Ovary (tissue), 9 donors: ENCODE data around the gene CFAP54. TPM values are rescaled to one million over a fixed set of nuclear protein-coding genes. Genes with fewer than 3 reads are reported as not detected.
A peak's percentile ranks its signal among the peaks of the same experiment; 100 is the strongest.
"Not testable (repeated sequence)": the region's sequence is repeated elsewhere in the genome, so short reads cannot be mapped to it uniquely, and the experiment has no call there.

ENCODE experiments used
- DNase-seq, 5 donors: peaks; one replicate each; pipeline ENCODE4 v3.0.0-alpha.2; 2019 to 2020
- H3K27ac ChIP-seq, 2 donors: fragments of 200-600 bp; one replicate each; pipeline versions ENCODE4 v1.5.1 to v1.8.0; 2019 to 2022
- H3K27me3 ChIP-seq: fragments of 200-600 bp; one replicate; pipeline ENCODE4 v1.8.0; 2022
- H3K36me3 ChIP-seq: fragments of 200-600 bp; sonication (generic); one replicate; pipeline ENCODE4 v1.5.1; 2019
- H3K4me1 ChIP-seq: one replicate; pipeline ENCODE4 v1.8.1; 2013; ENCODE audit warnings: mild to moderate bottlenecking, moderate library complexity; ENCODE audit not compliant: insufficient read depth
- H3K4me3 ChIP-seq: fragments of 200-600 bp; sonication (generic); one replicate; pipeline ENCODE4 v1.5.1; 2017
- H3K9me3 ChIP-seq, 2 donors: fragments of 200-600 bp in 1 of 2; sonication (generic) in 1 of 2; one replicate each; pipeline versions ENCODE4 v1.5.1 to v1.8.1; 2013 to 2019; ENCODE audit warnings: mild to moderate bottlenecking in 1 of 2, moderate library complexity in 1 of 2
- EP300 ChIP-seq: sonication (generic); formaldehyde crosslinking; IDR thresholded peaks from one replicate; pipeline ENCODE4 v1.6.1; 2017; ENCODE audit warnings: antibody characterized with exemption
- POLR2A ChIP-seq: fragments of 450-650 bp; IDR thresholded peaks from one replicate; pipeline ENCODE4 v1.6.1; 2017; ENCODE audit warnings: antibody characterized with exemption, mild to moderate bottlenecking, moderate library complexity
- WGBS, 3 donors: extraction: QIAGEN DNeasy Blood & Tissue Kit in 1 of 3; methylation state at CpG; one replicate each; pipeline versions ENCODE4 v1.1.5 to v1.1.7; 2013 to 2017; 5-methylcytosine and 5-hydroxymethylcytosine counted together
- intact Hi-C, 4 donors: fragments of 100-400 bp; cut with DNase I; formaldehyde crosslinking; loops; one replicate each; pipeline versions ENCODE4 v1.11.0 to v1.15.1; 2022 to 2023
- polyA plus RNA-seq, 2 donors: library from polyadenylated mRNA; stranded (reverse); fragments of 200-250 nt in 1 of 2; fragments of 350-450 nt in 1 of 2; fragmentation: Illumina TruSeq in 1 of 2; extraction: RNeasy Lipid Tissue Mini Kit (QIAGEN cat#74804) in 1 of 2; gene quantifications; one replicate each; pipeline ENCODE4 v1.2.3, GENCODE V29; 2013 to 2014
- total RNA-seq, 7 donors: library from RNA; depleted of rRNA in 2 of 7; stranded (reverse); fragments of >200 nt in 2 of 7; fragmentation: NEBNext Ultra II Directional in 3 of 7; extraction: Animal tissue kit (Norgen Biotek cat#: 25700) in 3 of 7; gene quantifications; one replicate each; pipeline versions ENCODE4 v1.1.0 to v1.2.4, GENCODE V29; 2016 to 2023
- TF ChIP-seq, protein P1 (sequence below), 3 donors: fragments of 450-650 bp in 2 of 3; fragments of 200-600 bp in 1 of 3; IDR thresholded peaks; one replicate each; pipeline versions ENCODE4 v1.5.1 to v1.8.0; 2016 to 2022; ENCODE audit warnings: antibody characterized with exemption in 3 of 3, mild to moderate bottlenecking in 1 of 3
- donor health status: DM: no; HTN: no; CAD: no; lungs with moderate emphysema.
- donor health status: DM: no; HTN: no; CAD: no.
- donor health status: Bipolar disorder and iron deficiency.
- donor health status: DM: yes; HTN: yes; CAD: no.
- donor health status: DM: no; HTN: no; CAD: no.
- donor health status: DM: yes; HTN: yes; CAD: no.

CFAP54 gene
- total and polyA plus RNA-seq, 9 donors: 0.15 to 29.8 (median 1.7) TPM

- no peaks in the 10 kb centered on the region for H3K4me1 ChIP-seq
- DNase-seq: no peak
- no peaks in the 10 kb centered on the region for H3K27me3 ChIP-seq
- WGBS, 3 donors: 1 to 2% (median 1%) methylated on average over 3 of the region's 3 CpGs
- H3K27ac ChIP-seq: no peak overlapping the region
- H3K36me3 ChIP-seq: no peaks in the 10 kb centered on the region
- H3K4me3 ChIP-seq: no peak overlapping the region
- TF ChIP-seq, protein P1, sequence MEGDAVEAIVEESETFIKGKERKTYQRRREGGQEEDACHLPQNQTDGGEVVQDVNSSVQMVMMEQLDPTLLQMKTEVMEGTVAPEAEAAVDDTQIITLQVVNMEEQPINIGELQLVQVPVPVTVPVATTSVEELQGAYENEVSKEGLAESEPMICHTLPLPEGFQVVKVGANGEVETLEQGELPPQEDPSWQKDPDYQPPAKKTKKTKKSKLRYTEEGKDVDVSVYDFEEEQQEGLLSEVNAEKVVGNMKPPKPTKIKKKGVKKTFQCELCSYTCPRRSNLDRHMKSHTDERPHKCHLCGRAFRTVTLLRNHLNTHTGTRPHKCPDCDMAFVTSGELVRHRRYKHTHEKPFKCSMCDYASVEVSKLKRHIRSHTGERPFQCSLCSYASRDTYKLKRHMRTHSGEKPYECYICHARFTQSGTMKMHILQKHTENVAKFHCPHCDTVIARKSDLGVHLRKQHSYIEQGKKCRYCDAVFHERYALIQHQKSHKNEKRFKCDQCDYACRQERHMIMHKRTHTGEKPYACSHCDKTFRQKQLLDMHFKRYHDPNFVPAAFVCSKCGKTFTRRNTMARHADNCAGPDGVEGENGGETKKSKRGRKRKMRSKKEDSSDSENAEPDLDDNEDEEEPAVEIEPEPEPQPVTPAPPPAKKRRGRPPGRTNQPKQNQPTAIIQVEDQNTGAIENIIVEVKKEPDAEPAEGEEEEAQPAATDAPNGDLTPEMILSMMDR (IDR thresholded peaks at IDR 0.05): peak in 2 of 3 donors; percentile 34 to 42
- TF ChIP-seq EP300 (no peak), POLR2A (no peak)
- H3K9me3 ChIP-seq: no peaks in the 10 kb centered on the region
- intact Hi-C loops: loop anchor here in 2 of 4 donors (10.0 kb wide), 1 partner anchor 736 kb away; no protein-coding TSS in a partner anchor
Measured at GRCh38 chr12:96578526-96579125, 89.2 kb downstream of the CFAP54 start.

DNA sequence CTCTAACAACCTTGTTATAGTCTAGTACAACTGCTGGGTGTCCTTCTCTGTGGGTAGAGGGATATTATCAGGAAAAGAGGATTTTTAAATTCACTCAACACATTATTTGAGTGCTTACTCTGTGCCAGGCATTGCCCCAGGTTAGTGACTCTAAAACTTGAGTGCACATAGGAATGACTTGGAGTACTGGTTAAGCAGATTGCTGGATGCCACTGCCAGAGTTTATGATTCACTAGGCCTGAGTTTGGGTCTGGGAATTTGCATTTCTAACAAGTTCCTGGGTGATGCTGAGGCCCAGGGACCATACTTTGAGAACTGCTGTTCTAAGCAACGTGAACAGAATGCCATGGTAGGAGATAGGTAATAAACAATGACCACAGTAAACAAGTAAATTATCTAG, 96.6 kb downstream of the CFAP54 start:
- H3K27me3 ChIP-seq: no peaks in the 10 kb centered on the region
- TF ChIP-seq, protein P1 (IDR thresholded peaks at IDR 0.05): no peak
- TF ChIP-seq EP300 (no peak), POLR2A (no peak)
- intact Hi-C loops: no loop called here
- no peak overlapping the region for H3K4me3 ChIP-seq
- H3K4me1 ChIP-seq: no peaks in the 10 kb centered on the region
- H3K36me3 ChIP-seq: no peaks in the 10 kb centered on the region
- 87 to 95% (median 89%) methylated on average over 1 of the region's 1 CpG for WGBS, 3 donors
- no peaks in the 10 kb centered on the region for H3K9me3 ChIP-seq
- no peak for DNase-seq
- no peak overlapping the region for H3K27ac ChIP-seq

GRCh38 chr12:96587691-96588090, 98.3 kb downstream of the CFAP54 start:
- WGBS, 3 donors: 52 to 71% (median 64%) methylated on average over 2 of the region's 2 CpGs

DNA sequence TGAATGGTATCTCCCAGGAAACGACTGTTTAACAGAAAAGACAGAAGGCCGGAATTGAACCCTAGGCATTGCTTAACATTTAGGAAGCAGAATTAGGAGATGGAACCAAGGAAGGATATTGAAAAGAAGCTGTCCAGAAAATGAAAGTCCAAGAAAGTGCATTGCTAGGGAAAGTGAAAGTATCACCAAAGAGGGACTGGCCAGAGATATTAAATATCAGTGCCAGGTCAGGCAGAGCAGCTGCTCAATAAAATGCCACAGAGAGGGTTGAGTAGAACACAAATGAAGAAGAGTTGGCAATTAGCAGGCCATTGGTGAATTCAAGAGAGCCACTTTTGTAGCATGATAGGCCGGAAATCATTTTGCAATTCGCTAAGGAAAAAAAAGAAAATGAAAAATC, 101.6 kb downstream of the CFAP54 start:
- H3K4me3 ChIP-seq: no peak overlapping the region
- H3K36me3 ChIP-seq: no peaks in the 10 kb centered on the region
- DNase-seq: no peak
- H3K4me1 ChIP-seq: no peaks in the 10 kb centered on the region
- intact Hi-C loops: no loop called here
- no peaks in the 10 kb centered on the region for H3K27me3 ChIP-seq
- no peak overlapping the region for H3K27ac ChIP-seq
- no peaks in the 10 kb centered on the region for H3K9me3 ChIP-seq
- TF ChIP-seq POLR2A: no peak
- no peak for TF ChIP-seq EP300
- TF ChIP-seq, protein P1 (IDR thresholded peaks at IDR 0.05): no peak
- 65 to 81% (median 69%) methylated on average over 4 of the region's 4 CpGs for WGBS, 3 donors

More at GRCh38 chr12:96587691-96588090, 98.3 kb downstream of the CFAP54 start:
- intact Hi-C loops: no loop called here
- H3K27ac ChIP-seq: no peak overlapping the region
- H3K9me3 ChIP-seq: no peaks in the 10 kb centered on the region
- H3K4me3 ChIP-seq: no peak overlapping the region
- no peaks in the 10 kb centered on the region for H3K27me3 ChIP-seq
- no peaks in the 10 kb centered on the region for H3K36me3 ChIP-seq
- no peaks in the 10 kb centered on the region for H3K4me1 ChIP-seq
- DNase-seq: no peak
- TF ChIP-seq POLR2A (no peak), EP300 (no peak)
- TF ChIP-seq, protein P1 (IDR thresholded peaks at IDR 0.05): no peak

GRCh38 chr12:96604374-96604773, 115.0 kb downstream of the CFAP54 start:
- intact Hi-C loops, DNase-seq, H3K4me3 ChIP-seq, H3K27me3 ChIP-seq, H3K4me1 ChIP-seq, H3K9me3 ChIP-seq, H3K36me3 ChIP-seq, H3K27ac ChIP-seq: not testable (repeated sequence)
- WGBS, 3 donors: 94 to 97% (median 95%) methylated on average over 3 of the region's 3 CpGs
